ENCODE results near the gene CCDC188. TPM values are rescaled to one million over a fixed set of nuclear protein-coding genes. Genes with fewer than 3 reads are reported as not detected.

The CCDC188 gene
- 1 to 10 TPM in 1 of 2 donors, under 1 TPM in 1; 0.69 to 2.1 TPM for total RNA-seq
- polyA plus RNA-seq (ENCODE audit: insufficient read length in 2 of 2), result 1 to 10 TPM; 1.9 to 5.2 TPM
- long read RNA-seq, donor 1, result 0 reads
- long read RNA-seq, donor 2, result 0 reads
- long read RNA-seq, donor 3, result 0 reads
- long read RNA-seq, donor 4, result 0 reads

DNA sequence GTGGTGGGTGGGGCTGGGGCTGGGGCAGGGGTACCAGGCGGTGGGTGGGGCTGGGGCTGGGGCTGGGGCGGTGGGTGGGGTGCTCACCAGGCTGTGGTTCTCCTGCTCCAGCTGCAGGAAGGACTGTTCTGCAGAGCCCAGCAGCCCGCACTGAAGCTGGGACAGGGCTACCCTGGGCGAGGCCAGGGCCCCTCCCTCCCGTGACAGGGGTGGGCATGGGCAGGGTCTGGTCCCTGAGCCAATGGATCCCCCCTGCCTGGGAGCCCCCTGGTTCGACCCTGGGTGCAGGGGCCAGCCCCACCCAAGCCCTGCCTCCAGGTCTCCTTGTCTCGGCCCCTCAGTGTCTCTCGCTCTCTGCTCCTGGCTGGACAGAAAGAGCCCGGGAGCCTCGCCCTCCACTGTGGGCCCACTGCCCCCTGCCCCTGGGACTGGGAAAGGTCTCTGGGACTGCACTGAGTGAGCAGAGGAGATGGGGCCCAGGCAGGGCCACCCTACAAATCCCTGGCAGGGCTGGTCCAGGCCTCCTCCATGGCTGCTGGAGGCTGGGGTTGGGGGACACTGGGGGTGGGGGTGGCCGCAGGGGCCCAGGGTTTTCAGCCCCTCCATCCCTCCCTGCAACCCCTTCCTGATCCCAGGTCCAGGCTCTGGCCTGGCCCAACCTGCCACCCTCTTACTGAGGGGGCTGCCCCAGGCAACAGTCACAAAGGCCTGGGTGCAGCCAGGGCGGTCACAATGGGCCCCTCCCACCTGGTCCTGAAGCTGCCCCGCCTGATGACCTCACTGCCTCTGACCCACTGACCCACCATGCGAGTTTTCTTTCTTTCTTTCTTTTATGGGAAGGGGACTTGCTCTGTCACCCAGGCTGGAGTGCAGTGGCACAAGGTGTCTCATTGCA lies at the start of gene CCDC188:
Gene CCDC188, minus strand, starts transcription at position 675 of the 895 bp plus-strand sequence. Its CDS starts 69 bp downstream, at position 606.
- no peak for DNase-seq (ENCODE audit: low read depth in 4 of 6, low spot score in 6 of 6)
- Histone ChIP-seq H3K27me3 (ENCODE audit: control insufficient read depth, insufficient read depth, low read length) (no peaks in the 10 kb centered on the region), H3K4me3 (ENCODE audit: low read depth, low read length) (no peak within 1 kb of the TSS), H3K4me1 (ENCODE audit: control insufficient read depth, insufficient read depth, low read length) (peaks cover 17% of the 10 kb centered on the region), H3K9me3 (ENCODE audit: control insufficient read depth, insufficient read depth, low read length) (no peaks in the 10 kb centered on the region), H3K36me3 (ENCODE audit: control insufficient read depth, insufficient read depth, low read length) (peaks cover 42% of the 10 kb centered on the region), H3K27ac (ENCODE audit: low read depth, low read length) (no peak within 1 kb of the TSS)
- 69% methylated on average over 11 of the region's 14 CpGs for WGBS (ENCODE audit: insufficient coverage)

DNA sequence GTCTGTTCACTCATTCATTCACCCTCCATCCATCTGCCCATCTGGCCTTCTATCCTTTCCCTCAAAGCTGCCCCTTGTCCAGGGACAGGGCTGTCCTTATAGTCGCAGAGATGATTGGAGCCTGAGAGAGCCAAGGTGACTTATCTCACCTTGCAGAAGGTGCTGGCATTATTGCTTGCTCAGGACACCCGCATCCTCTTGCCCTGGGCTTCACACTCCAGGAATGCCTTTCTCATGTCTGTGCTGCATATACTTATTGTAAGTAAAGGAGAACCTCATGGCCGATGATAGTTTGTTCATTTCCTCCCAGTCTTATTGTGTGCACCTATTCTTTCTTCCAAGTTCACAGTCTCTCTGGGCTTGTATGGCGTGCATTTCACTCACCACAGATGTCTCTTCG lies 49.1 kb upstream of the CCDC188 start:
- no peak for DNase-seq (ENCODE audit: low read depth in 4 of 6, low spot score in 6 of 6)
- H3K9me3 ChIP-seq (ENCODE audit: control insufficient read depth, insufficient read depth, low read length), result no peaks in the 10 kb centered on the region
- no peak overlapping the region for H3K27ac ChIP-seq (ENCODE audit: low read depth, low read length)
- H3K4me1 ChIP-seq (ENCODE audit: control insufficient read depth, insufficient read depth, low read length), result peaks cover 38% of the 10 kb centered on the region
- 100% methylated on average over 2 of the region's 5 CpGs for WGBS (ENCODE audit: insufficient coverage)
- H3K36me3 ChIP-seq (ENCODE audit: control insufficient read depth, insufficient read depth, low read length), result peaks cover 2% of the 10 kb centered on the region
- no peak overlapping the region for H3K4me3 ChIP-seq (ENCODE audit: low read depth, low read length)
- no peaks in the 10 kb centered on the region for H3K27me3 ChIP-seq (ENCODE audit: control insufficient read depth, insufficient read depth, low read length)

- H3K4me1 ChIP-seq (ENCODE audit: control insufficient read depth, insufficient read depth, low read length), result peaks cover 34% of the 10 kb centered on the region
- DNase-seq (ENCODE audit: low read depth in 4 of 6, low spot score in 6 of 6), result no peak
- H3K27me3 ChIP-seq (ENCODE audit: control insufficient read depth, insufficient read depth, low read length), result no peaks in the 10 kb centered on the region
- WGBS (ENCODE audit: insufficient coverage), result 100% methylated on average over 1 of the region's 1 CpG
- no peak overlapping the region for H3K27ac ChIP-seq (ENCODE audit: low read depth, low read length)
- H3K4me3 ChIP-seq (ENCODE audit: low read depth, low read length), result no peak overlapping the region
- H3K9me3 ChIP-seq (ENCODE audit: control insufficient read depth, insufficient read depth, low read length), result no peaks in the 10 kb centered on the region
- H3K36me3 ChIP-seq (ENCODE audit: control insufficient read depth, insufficient read depth, low read length), result no peaks in the 10 kb centered on the region
These were observed 48.6 kb upstream of the CCDC188 start for GRCh38 chr22:20199413-20199842.

GRCh38 chr22:20198557-20199319 lies 47.9 kb upstream of the CCDC188 start:
- Histone ChIP-seq H3K4me3 (ENCODE audit: low read depth, low read length) (no peak overlapping the region), H3K4me1 (ENCODE audit: control insufficient read depth, insufficient read depth, low read length) (peaks cover 27% of the 10 kb centered on the region), H3K27ac (ENCODE audit: low read depth, low read length) (no peak overlapping the region), H3K9me3 (ENCODE audit: control insufficient read depth, insufficient read depth, low read length) (no peaks in the 10 kb centered on the region), H3K27me3 (ENCODE audit: control insufficient read depth, insufficient read depth, low read length) (no peaks in the 10 kb centered on the region), H3K36me3 (ENCODE audit: control insufficient read depth, insufficient read depth, low read length) (no peaks in the 10 kb centered on the region)
- 68% methylated on average over 6 of the region's 10 CpGs for WGBS (ENCODE audit: insufficient coverage)
- DNase-seq (ENCODE audit: low read depth in 4 of 6, low spot score in 6 of 6), result peak in 1 of 6 donors; percentile 55

GRCh38 chr22:20197407-20198030 lies 46.7 kb upstream of the CCDC188 start:
- H3K27ac ChIP-seq (ENCODE audit: low read depth, low read length), result no peak overlapping the region
- H3K36me3 ChIP-seq (ENCODE audit: control insufficient read depth, insufficient read depth, low read length), result no peaks in the 10 kb centered on the region
- no peaks in the 10 kb centered on the region for H3K27me3 ChIP-seq (ENCODE audit: control insufficient read depth, insufficient read depth, low read length)
- 73% methylated on average over 17 of the region's 18 CpGs for WGBS (ENCODE audit: insufficient coverage)
- H3K4me1 ChIP-seq (ENCODE audit: control insufficient read depth, insufficient read depth, low read length), result peaks cover 21% of the 10 kb centered on the region
- H3K9me3 ChIP-seq (ENCODE audit: control insufficient read depth, insufficient read depth, low read length), result no peaks in the 10 kb centered on the region
- H3K4me3 ChIP-seq (ENCODE audit: low read depth, low read length), result no peak overlapping the region
- no peak for DNase-seq (ENCODE audit: low read depth in 4 of 6, low spot score in 6 of 6)

- no peak overlapping the region for H3K27ac ChIP-seq (ENCODE audit: low read depth, low read length)
- DNase-seq (ENCODE audit: low read depth in 4 of 6, low spot score in 6 of 6), result no peak
- no peak overlapping the region for H3K4me3 ChIP-seq (ENCODE audit: low read depth, low read length)
- WGBS (ENCODE audit: insufficient coverage), result 67% methylated on average over 19 of the region's 19 CpGs
- H3K4me1 ChIP-seq (ENCODE audit: control insufficient read depth, insufficient read depth, low read length), result peaks cover 20% of the 10 kb centered on the region
- H3K9me3 ChIP-seq (ENCODE audit: control insufficient read depth, insufficient read depth, low read length), result no peaks in the 10 kb centered on the region
- no peaks in the 10 kb centered on the region for H3K36me3 ChIP-seq (ENCODE audit: control insufficient read depth, insufficient read depth, low read length)
- H3K27me3 ChIP-seq (ENCODE audit: control insufficient read depth, insufficient read depth, low read length), result no peaks in the 10 kb centered on the region
These were observed 45.4 kb upstream of the CCDC188 start for GRCh38 chr22:20196094-20196842.

DNA sequence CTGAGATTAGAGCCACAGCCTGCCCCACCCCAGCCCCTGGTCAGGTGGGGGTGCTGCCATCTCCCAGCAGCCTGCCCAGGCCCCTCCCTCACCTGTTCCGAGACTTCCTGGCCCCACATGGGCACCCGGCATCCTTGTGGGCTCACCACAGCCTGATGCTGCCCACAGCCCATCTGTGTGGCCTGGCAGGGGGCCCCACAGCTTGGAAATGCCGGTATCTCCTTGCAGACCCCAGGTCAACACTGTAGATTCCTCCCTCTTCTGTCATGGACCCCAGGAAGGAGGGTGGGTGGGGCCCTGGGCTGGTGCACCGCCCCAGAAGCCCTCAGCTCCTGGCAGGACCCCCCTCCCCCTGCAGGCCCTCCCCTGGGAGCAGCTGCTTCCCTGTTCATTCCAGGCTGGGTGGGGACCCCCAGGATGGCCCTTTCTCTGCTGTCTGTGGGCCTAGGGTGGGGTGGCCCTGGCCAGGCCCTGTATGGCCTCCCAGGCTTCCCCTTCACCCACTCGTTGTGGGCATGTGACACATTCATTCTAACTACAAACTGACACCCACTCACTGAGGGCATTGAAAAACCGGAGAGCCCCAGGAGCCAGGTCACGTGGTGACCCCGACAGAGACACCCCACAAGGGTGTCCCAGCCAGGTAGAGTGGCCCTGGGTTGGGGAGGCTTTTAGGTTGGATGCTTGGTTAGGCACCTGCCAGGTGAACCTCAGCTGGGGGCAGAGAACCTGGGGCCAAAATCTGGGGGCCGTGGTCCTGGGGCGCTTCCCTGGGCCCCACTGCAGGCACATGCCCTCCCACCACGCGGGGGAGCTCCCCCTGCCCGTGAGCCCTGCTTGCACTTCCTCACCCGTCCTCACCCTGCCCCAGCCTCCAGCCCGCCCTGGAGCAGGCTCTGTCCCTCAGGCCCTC lies 44.1 kb upstream of the CCDC188 start:
- WGBS (ENCODE audit: insufficient coverage), result 72% methylated on average over 14 of the region's 15 CpGs
- Histone ChIP-seq H3K4me1 (ENCODE audit: control insufficient read depth, insufficient read depth, low read length) (peaks cover 20% of the 10 kb centered on the region), H3K9me3 (ENCODE audit: control insufficient read depth, insufficient read depth, low read length) (no peaks in the 10 kb centered on the region), H3K27me3 (ENCODE audit: control insufficient read depth, insufficient read depth, low read length) (no peaks in the 10 kb centered on the region), H3K27ac (ENCODE audit: low read depth, low read length) (no peak overlapping the region), H3K4me3 (ENCODE audit: low read depth, low read length) (no peak overlapping the region), H3K36me3 (ENCODE audit: control insufficient read depth, insufficient read depth, low read length) (no peaks in the 10 kb centered on the region)
- no peak for DNase-seq (ENCODE audit: low read depth in 4 of 6, low spot score in 6 of 6)

- peaks cover 19% of the 10 kb centered on the region for H3K4me1 ChIP-seq (ENCODE audit: control insufficient read depth, insufficient read depth, low read length)
- no peak overlapping the region for H3K4me3 ChIP-seq (ENCODE audit: low read depth, low read length)
- 78% methylated on average over 11 of the region's 17 CpGs for WGBS (ENCODE audit: insufficient coverage)
- H3K36me3 ChIP-seq (ENCODE audit: control insufficient read depth, insufficient read depth, low read length), result no peaks in the 10 kb centered on the region
- H3K27me3 ChIP-seq (ENCODE audit: control insufficient read depth, insufficient read depth, low read length), result no peaks in the 10 kb centered on the region
- no peak for DNase-seq (ENCODE audit: low read depth in 4 of 6, low spot score in 6 of 6)
- H3K27ac ChIP-seq (ENCODE audit: low read depth, low read length), result no peak overlapping the region
- no peaks in the 10 kb centered on the region for H3K9me3 ChIP-seq (ENCODE audit: control insufficient read depth, insufficient read depth, low read length)
These were observed 43.1 kb upstream of the CCDC188 start for GRCh38 chr22:20193761-20194494.

Measured in spinal cord (tissue), 10 donors.